NCI-H2196 (cell line): ENCODE data around the gene LRIG1.

Experiments
- DNase-seq: peaks from one replicate; lab custom pipeline; 2025; ENCODE audit not compliant: unreplicated experiment; lab: John Stamatoyannopoulos, UW

The LRIG1 gene

DNA sequence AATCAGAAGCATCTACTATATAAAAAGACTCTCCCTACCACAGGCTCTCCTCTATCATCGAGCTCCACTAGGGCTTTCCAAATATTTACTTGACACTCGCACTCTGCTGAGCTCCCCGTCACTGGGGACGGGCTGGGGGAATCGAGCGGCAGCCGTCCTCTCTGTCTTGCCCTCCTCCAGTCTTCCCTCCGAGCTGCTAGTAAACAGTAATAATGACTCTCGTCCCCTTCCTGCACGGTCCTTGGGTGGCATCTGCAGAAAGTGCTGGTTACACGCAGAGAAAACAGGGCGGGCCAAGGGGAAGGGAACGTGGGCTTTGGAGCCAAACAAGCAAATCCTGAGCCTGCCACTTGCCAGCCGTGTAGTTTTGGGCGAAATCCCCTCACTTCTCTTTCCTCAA lies 96.6 kb downstream of the LRIG1 start:
- no peak for DNase-seq

DNA sequence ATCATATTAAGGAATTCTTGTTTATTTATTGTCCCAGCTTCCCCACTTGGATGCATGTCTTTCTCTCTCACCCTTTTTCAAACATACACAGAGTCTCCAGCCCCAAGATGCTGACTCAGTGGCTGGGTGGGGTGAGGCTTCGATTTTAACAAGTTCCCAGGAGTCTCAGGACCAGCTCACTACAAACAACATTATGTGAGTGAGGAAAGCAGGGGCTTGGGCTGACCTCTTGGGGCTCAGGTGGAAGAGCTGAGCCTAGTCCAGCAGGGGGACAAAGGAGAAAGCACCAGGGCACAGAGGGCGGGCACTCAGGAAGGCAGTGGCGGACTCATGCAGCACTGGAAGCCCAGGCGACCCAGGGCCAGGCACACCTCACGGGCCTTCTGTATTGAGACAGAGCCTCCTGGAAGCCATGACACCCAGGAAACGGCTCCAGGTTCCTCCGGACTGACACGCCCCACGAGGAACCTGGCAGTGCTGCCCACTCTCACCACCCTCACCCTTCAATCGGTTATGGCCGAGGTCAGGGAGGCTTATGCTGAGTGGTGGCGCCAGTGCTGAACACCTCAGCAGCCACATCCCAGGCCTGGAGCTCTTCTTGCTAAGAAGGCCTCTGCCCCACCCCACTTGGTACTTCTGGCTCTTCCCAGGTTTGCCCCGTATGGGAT lies 97.4 kb downstream of the LRIG1 start:
- no peak for DNase-seq

DNA sequence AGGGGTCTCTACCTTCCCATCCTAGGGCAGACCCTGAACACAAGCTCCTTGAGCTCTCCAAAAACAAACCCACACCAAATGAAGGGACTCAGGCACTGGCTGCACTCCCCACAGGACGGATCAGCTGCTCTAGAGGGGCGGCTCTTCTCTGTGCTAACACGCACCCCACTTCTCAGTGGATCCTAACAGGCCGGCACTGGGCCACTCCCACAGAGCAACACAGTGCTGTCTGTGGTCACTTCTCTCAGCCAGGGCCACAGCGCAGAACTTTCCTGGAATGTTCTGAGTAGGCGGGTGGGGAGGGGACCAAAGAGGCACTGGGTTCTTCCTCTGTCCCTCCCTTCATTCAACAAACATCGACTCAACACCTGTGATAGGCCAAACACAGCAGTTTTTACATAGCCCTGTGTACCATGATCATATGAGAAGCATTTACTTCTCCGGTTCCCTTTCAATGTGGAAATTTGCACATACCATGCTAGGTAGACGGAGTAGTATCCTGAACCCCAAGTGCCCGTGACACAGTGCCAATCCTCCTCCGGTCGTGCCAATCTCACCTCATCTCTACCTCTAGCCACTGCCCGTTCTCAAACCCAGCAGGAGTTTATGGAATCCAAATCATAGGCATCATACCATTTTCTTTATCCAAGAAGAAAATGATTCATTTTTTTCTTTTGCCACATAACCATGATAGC lies 98.1 kb downstream of the LRIG1 start:
- DNase-seq: no peak

DNA sequence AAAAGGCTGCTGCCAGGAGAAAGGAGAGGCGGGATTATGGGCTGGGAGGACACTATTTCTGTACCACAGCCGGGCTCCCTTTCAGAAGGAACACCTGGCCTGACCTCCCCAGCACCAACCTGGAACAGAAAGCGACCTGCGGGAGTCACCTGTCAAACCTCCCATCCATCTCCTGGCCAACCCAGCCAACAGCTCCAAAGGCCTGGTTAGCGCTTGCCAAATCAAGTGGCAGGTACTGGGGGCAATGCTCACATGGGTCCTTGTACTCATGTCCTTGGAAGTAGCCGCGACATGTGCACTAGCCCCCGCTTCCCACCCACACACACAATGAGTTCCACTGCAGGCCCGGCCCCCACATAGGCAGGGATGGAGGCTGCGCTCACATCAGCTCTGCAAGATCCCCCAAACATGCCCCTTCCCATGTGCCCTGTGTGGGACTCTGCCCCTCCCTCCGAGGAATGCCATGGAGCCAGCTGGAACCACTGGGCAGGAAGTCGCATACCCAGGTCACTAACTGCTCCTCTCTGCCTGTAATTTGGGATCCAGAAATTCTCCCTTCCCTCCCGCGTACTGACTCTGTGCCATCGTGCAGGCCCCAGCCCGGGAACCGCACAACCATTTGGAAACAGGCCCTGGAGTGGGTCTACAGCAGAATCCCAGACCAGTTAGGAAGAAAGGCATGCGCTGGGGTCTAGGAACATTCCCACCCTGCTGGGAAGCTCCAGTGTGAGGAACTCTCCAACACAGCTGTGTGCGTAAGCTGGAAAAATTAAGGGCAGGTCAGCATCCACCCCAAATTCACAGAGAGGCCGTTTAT lies 98.9 kb downstream of the LRIG1 start:
- no peak for DNase-seq

DNA sequence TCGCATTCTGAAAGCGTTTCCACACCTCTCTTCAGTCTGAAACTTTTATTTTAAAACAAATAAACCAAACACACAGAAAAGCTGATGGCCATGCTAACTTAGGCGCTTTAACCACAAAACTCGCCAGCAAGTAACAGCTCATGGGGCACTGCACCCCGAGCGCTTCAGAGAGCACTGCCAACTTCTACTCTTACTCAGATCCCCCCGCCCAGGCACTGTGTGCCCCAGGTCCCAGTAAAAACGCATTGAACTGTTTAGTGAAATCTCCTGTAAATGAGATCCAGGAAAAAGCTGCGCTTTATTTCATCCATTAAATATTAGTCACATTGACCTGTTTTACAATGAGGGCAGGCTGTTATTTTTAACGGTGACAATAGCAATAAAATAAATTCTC lies 99.7 kb downstream of the LRIG1 start:
- DNase-seq: no peak

DNA sequence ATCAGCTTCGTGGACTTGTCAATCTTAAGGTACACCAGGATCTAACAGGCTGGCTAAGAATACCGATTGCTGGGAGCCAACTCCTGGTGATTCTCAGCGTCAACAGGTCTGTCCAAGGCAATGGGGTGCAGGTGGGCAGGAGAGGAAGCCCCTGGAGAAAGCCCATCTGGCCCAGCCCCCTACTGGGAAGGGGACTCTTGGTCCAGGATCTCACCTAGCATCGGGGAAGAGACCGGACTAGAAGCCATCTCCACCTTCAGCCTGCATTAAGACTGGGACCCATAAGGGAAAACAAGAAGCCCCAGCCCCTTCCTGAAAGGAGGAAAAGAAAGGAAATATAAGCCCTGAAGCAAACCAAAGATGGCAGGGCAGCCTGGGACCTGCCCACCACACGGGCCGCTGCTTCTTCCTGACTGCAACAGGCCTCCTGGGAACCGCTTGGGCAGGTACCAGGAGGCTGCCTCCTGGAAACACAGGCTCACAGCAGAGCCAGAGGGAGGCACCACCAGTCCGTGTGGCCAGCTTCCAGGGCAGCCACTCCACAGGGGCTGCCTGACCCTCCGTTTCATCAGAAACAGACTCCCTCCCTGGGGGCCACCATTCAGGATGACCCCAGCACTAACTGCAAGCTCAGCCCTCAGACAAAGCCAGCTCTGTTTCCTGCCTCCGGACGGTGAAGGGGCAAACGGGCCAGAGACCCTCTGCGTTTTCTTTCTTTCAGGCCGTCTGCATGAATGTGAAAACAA lies 100.2 kb downstream of the LRIG1 start:
- DNase-seq: no peak

DNA sequence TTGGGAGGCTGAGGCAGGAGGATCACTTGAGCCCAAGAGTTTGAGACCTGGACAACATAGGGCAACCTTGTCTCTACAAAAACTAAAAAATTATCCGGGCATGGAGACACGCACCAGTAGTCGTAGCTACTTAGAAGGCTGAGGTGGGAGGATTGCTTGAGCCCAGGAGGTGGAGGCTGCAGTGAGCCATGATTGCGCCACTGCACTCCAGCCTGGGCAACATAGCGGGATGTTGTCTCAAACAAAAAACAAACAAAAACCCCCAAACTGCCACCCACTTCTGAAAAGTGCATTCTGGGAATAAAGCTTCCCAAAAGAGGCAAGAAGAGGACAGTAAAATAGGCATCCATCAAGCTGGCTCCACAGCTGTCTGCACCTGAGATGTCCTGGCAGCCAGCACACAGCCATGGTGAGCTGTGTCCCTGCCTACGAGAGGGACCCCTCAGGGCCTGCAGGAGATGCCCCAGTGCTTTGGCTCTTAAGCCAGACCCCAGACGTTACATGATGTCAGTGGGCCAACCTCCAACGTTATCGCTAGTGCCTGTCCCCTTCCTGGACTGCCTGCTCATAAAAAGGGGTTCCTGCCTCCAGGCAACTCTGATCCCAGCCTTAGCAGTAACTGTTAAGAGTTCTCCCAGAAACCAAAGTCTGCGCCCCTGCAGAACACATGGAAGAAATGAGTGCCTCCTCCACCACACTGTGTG lies 101.1 kb downstream of the LRIG1 start:
- DNase-seq: no peak

DNA sequence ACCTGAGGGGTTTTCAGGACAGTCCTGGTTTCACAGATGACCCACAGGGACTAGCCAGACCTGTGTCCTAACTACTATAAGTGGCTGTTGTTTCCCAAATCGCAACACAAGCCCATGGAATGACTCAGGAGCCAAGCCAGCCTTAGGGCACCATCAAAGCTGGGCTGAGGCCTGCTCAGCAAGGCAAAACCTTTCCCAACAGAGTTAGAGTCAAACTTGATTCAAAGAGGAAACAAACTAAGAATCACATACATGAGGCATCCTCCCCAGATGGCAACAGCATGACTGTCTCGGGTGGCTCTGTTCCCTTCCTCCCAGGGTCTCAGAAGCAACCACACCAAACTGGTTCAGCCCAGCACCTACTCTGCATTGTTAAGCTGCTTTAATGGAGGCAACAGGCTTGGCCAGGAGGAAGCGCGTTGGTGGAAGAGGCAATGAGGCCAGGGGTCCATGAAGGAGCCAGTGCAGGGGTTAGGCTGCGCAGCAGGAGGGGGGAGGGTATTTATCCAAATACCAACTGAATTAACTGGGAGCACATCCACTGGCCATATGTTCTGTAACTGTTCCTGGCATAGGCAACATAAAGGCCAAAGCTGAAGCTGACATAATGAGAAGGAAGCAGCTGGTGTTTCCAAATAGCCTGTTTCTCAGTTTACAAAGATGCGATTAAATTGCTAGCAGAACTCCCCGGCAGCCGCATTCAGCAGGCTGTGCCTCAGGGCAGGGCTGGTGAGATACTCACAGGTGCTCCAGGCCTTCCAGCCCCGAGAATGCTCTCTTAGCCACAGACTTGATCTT lies 102.4 kb downstream of the LRIG1 start:
- DNase-seq: peak; percentile 28

DNA sequence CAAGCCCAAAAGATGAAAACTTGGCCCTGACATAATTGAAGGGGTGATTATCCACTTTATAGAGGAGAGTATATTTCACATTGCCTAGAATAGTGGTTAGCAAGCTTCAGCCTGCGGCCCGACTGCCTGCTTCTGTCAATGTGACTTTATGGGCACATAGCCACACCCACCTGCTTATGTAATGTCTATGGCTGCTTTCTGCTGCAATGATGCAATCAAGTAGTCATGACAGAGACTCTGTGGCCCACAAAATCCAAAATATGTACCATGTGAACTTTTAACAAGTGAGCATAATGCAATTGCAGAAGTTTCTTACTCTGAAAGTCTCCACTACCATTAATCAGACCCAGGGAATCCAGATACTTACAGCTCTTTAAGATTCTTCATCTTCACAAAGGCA lies 103.1 kb downstream of the LRIG1 start:
- no peak for DNase-seq

DNA sequence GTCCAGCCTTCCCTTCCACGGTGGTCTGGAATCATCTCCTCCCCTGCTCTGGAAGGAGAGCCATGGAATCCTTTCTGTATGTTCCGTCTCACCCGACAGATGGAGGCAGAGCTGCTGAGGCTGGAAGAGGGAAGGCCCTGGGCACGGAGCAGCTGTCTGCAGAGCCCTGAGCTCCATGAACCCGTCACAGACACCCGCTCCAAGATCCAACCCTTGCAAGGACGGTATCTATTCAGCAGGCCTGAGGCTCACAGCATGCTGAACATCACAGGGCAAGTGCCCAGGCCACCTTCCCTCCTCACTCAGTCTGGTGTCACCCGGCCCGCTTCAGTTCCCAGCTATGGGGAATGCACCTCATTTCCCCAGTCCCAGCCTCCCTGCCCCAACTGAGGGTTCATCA lies 103.9 kb downstream of the LRIG1 start:
- no peak for DNase-seq

DNA sequence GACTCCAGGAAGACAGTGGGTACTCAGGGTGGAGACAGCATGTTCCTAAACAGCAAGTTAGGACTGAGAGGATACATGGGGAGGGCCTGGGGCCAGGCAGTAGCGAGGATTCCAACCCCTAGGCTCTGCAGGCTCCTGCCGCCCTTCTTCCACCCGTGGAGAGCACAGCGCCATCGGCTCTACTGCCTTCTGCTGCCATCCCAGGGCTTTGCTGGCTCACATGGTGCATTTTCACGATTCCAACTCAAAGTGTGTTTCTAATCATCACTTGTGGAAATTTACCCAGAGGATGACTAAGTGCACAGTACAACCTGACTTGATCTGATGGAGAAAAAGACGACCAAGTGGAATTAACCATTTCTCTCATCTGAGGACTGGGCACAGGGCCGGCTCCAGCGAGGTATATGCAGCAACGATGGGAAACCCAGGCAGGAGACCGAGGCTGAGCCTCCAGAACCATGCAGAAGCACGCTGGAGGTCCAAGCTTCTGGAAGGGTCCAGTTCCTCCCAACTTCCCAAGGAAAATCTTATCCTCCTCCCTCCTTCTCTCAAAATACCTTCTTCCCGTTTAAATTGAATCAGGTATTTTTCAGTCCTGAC lies 104.6 kb downstream of the LRIG1 start:
- no peak for DNase-seq

DNA sequence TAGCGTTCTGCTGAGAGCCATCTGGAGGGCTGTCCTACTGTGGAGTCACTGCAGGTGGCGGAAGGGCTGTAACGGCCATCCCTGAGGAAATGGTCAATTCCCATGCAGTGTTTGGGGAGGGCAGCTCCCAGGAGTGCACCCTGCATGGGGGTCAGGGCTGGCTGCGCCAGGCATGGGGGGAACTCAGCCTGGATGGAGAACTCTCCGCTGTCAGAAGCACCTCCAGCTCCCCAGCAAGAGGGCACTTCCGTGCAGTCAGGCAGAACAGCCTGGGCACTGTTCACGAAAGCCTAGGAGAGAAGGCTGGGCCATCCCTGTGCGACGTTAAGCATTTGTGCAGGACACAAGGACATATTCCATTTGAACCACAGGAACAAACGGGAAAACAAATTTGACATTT lies 105.2 kb downstream of the LRIG1 start:
- DNase-seq: no peak

DNA sequence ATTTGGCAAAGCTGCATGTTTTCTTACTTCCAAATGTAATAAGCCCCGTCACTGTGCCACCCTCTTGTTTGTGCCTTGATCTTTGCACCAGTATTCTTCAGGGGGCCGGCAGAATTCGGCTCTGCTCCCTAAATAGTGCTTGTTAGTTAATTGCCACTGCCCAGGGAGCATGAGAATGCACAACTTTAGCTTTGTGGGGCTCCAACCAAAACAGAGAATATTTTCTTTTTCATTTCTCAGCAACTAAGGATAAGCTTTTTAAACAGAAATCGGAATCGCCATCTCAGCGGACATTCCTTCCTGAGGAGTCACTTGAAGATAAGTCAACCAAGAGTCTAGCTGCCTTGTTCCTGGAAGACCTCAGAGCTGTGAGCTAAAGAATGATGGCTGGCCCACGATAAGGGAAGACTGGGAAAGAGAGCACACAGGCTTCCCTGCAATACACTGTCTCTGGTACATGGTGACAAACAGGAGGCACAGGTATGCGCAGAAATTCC lies 106.0 kb downstream of the LRIG1 start:
- no peak for DNase-seq

DNA sequence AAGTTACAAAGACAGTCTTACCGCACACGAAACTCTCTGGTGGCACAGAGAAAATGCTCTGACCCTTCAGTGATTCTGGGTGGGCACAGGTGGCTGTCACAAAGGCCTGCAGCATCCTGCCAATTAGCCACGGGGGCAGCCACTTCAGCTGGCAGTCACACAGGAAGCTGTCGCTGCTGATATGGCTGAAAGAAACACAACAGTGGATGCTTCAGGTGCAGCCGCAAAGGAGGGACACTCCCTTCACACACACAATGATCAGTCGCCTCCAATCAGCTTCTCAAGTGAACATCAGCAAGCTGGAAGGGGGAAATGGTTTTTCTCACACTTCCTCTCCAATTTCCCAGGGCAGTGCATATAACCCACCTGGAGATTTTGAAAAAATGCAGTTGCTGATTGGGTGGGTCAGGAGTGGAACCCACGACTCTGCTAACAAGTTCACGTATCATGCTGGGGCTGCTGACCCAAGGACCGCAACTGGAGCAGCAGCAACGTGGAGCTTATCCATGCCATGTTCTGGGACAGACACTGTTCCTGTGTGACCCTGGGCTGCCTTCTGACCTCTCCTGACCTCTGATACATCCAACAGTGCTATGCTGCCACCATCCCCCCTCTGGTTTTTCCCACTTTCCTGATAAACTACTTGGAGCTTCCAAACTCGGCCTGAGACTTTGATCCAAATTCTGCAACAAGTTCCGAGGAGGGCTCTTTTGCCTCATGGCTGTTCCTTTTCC lies 106.6 kb downstream of the LRIG1 start:
- no peak for DNase-seq

DNA sequence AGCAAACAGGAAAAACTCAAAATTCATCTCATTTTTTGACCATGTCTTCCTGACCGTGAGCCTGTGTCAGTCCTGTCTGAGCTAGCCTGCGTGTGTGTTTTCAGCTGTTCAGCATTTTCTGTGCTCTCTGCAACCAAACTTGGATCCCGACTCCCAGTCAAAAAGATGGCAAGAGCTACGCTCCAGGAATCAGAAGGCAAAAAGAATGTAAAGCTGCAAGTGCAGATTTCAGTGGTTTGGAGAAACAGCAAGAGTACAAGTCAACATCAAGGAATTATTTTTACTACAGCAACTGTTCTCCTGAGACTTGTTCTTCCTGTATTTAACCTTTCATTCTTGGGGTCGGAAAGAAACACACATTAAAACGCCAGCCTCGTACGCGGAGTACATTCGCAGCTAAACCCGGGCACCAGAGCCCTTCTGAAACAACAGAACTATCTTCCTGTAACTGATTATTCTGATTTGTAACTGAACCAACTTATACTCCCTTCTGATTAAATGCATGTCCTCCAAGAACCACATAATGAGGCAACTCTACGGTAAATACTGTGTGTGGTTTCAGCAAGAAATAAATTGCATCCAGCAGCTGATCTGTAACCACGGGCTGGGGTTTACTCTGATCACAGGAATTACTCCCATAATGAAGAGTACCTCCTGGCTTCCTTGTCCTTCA lies 107.4 kb downstream of the LRIG1 start:
- no peak for DNase-seq

DNA sequence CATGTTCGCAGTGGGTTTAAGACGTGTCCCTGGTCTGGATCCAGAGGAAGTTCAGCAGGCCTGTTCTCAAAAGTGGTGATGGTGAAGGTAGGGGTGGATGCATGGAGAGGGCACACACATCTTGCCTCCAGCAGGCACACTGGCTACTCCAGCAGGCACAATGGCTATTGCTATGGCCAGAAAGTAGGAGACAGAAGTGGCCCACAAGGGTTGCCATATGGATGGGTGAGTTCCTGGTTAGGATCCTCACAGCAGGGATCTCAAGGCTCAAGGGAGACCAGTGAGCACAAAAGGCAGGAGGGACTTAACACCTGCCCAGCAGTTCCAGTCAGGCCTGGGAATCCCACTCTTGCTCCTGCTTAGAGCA lies 107.9 kb downstream of the LRIG1 start:
- DNase-seq: no peak

DNA sequence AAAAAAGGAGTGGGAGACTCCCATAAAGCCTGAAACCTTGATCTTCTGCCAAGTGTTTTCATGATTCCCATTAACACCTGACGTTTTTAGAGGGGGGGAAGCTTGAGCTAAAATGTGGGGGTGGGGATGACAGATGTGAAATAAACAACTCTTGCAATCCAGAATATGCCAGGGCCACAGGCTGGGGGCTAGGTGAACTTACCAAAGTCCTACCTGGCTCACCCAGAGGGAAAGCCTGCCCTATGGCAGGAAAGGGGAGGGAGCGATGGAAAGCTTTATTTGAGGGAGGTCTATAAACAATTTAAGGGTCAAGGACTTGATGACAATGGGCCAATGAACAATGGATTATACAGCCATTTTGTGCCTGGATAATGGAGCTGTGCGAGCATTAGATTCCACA lies 108.3 kb downstream of the LRIG1 start:
- no peak for DNase-seq

DNA sequence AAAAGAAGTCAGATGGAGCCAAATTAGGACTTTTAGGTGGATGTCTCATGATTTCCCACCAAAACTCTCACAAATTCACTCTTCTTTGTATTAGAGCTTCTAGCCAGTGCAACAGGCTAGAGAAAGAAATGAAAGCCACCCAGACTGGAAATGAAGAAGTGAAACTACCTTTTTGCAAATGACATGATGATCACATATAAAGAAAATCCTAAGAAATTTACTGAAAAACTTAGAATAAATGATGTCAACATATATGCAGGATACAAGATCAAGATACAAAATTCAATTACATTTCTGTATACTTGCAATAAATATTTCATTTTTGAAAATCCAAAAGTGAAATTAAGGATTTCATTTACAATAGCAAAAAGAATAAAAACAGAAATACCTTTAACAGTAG lies 110.8 kb downstream of the LRIG1 start:
- no peak for DNase-seq
